WTC11 (cell line): Measurements from ENCODE around the gene ZNRF2. TPM values are rescaled to one million over a fixed set of nuclear protein-coding genes. Genes with fewer than 3 reads are reported as not detected.

Experiments used
- ATAC-seq: fragments of 200-7000 bp; cut with Tn5 transposase; 2 replicates; pipeline ENCODE4 v1.10.0; 2021; ENCODE audit warnings: mild to moderate bottlenecking, moderate library complexity
- CTCF ChIA-PET: fragments of 300-600 bp; sonication (Branson Sonifier 250); formaldehyde crosslinking; loops from one replicate; lab custom pipeline; 2021; ENCODE audit warnings: antibody characterized with exemption; lab: Charles Lee
- POLR2A ChIA-PET: fragments of 350-600 bp; sonication (Branson Sonifier 250); formaldehyde crosslinking; loops from one replicate; lab custom pipeline; 2021; ENCODE audit warnings: antibody characterized with exemption; lab: Charles Lee
- DNase-seq: peaks from one replicate; pipeline ENCODE4 v3.0.0; 2021; ENCODE audit warnings: low spot score
- H3K27ac Mint-ChIP-seq: 2 replicates; pipeline ENCODE4 v1.8.0; 2021; ENCODE audit warnings: mixed read lengths
- H3K27me3 Mint-ChIP-seq: 2 replicates; pipeline ENCODE4 v1.8.0; 2021; ENCODE audit warnings: low read depth, mild to moderate bottlenecking, moderate library complexity, mixed read lengths
- H3K36me3 Mint-ChIP-seq: 2 replicates; pipeline ENCODE4 v1.8.0; 2021; ENCODE audit warnings: mixed read lengths
- H3K4me1 Mint-ChIP-seq: 2 replicates; pipeline ENCODE4 v1.8.0; 2022; ENCODE audit warnings: mixed read lengths
- H3K4me3 Mint-ChIP-seq: 2 replicates; pipeline ENCODE4 v1.8.0; 2021; ENCODE audit warnings: mild to moderate bottlenecking, moderate library complexity, mixed read lengths
- H3K9me3 Mint-ChIP-seq: 2 replicates; pipeline ENCODE4 v1.8.0; 2021; ENCODE audit warnings: mixed read lengths
- ATF1 ChIP-seq: sonication (generic); formaldehyde crosslinking; IDR thresholded peaks from 2 replicates; pipeline ENCODE4 v1.8.1; 2023; ENCODE audit warnings: mild to moderate bottlenecking, moderate library complexity, missing genetic modification reagents
- ETV6 ChIP-seq: sonication (generic); formaldehyde crosslinking; IDR thresholded peaks from 2 replicates; pipeline ENCODE4 v1.8.1; 2022; ENCODE audit warnings: mild to moderate bottlenecking, missing genetic modification reagents
- GABPB1 ChIP-seq: sonication (generic); formaldehyde crosslinking; IDR thresholded peaks from 2 replicates; pipeline ENCODE4 v1.8.1; 2023; ENCODE audit warnings: mild to moderate bottlenecking, missing genetic modification reagents
- GTF2I ChIP-seq: fragments of 250-450 bp; sonication (Bioruptor Pico); conservative IDR thresholded peaks from 2 replicates; pipeline ENCODE4 v1.4.0; 2021; ENCODE audit warnings: mild to moderate bottlenecking
- IRF2 ChIP-seq: sonication (generic); formaldehyde crosslinking; IDR thresholded peaks from 2 replicates; pipeline ENCODE4 v1.8.0; 2022; ENCODE audit warnings: low read depth, missing genetic modification reagents, borderline replicate concordance
- KAT7 ChIP-seq: sonication (generic); formaldehyde crosslinking; IDR thresholded peaks from 2 replicates; pipeline ENCODE4 v1.8.1; 2023; ENCODE audit warnings: missing genetic modification reagents, mild to moderate bottlenecking, borderline replicate concordance
- MYBL2 ChIP-seq: sonication (generic); formaldehyde crosslinking; IDR thresholded peaks from 2 replicates; pipeline ENCODE4 v1.8.1; 2023; ENCODE audit warnings: mild to moderate bottlenecking, moderate library complexity, missing genetic modification reagents
- NFATC4 ChIP-seq: fragments of 250-450 bp; sonication (Bioruptor Pico); IDR thresholded peaks from 2 replicates; pipeline ENCODE4 v1.9.0; 2021; ENCODE audit warnings: mild to moderate bottlenecking
- NFYB ChIP-seq: sonication (generic); formaldehyde crosslinking; conservative IDR thresholded peaks from 2 replicates; pipeline ENCODE4 v1.8.0; 2022; ENCODE audit warnings: low read depth, missing genetic modification reagents
- PRRX2 ChIP-seq: fragments of 250-450 bp; sonication (Bioruptor Pico); IDR thresholded peaks from 2 replicates; pipeline ENCODE4 v1.8.0; 2021; ENCODE audit warnings: mild to moderate bottlenecking
- RORB ChIP-seq: fragments of 250-450 bp; sonication (Bioruptor Pico); IDR thresholded peaks from 2 replicates; pipeline ENCODE4 v1.9.0; 2021; ENCODE audit warnings: mild to moderate bottlenecking
- SP1 ChIP-seq: sonication (generic); formaldehyde crosslinking; conservative IDR thresholded peaks from 2 replicates; pipeline ENCODE4 v1.8.1; 2022; ENCODE audit warnings: missing genetic modification reagents
- TEAD1 ChIP-seq: sonication (generic); formaldehyde crosslinking; IDR thresholded peaks from 2 replicates; pipeline ENCODE4 v1.8.0; 2022; ENCODE audit warnings: mild to moderate bottlenecking, missing genetic modification reagents
- ZNF317 ChIP-seq: sonication (generic); formaldehyde crosslinking; IDR thresholded peaks from 2 replicates; pipeline ENCODE4 v1.8.1; 2023; ENCODE audit warnings: low read depth, mild to moderate bottlenecking, moderate library complexity, missing genetic modification reagents, borderline replicate concordance
- ZNF423 ChIP-seq: fragments of 250-450 bp; sonication (Bioruptor Pico); IDR thresholded peaks from 2 replicates; pipeline ENCODE4 v2.1.2; 2022; ENCODE audit warnings: mild to moderate bottlenecking, moderate library complexity
- total RNA-seq: library from RNA; stranded (reverse); gene quantifications from 3 replicates; pipeline ENCODE4 v1.2.3, GENCODE V29; 2021
- TF ChIP-seq, protein P1 (sequence below): sonication (generic); formaldehyde crosslinking; conservative IDR thresholded peaks from 2 replicates; pipeline ENCODE4 v1.8.1; 2022; ENCODE audit warnings: mild to moderate bottlenecking, missing genetic modification reagents
- TF ChIP-seq, protein P2 (sequence below): fragments of 250-450 bp; sonication (Bioruptor Pico); IDR thresholded peaks from 2 replicates; pipeline ENCODE4 v1.9.0; 2021; ENCODE audit warnings: mild to moderate bottlenecking
- TF ChIP-seq, protein P3 (sequence below): sonication (generic); formaldehyde crosslinking; IDR thresholded peaks from 2 replicates; pipeline ENCODE4 v1.8.0; 2022; ENCODE audit warnings: mild to moderate bottlenecking, missing genetic modification reagents
- TF ChIP-seq, protein P4 (sequence below): sonication (generic); formaldehyde crosslinking; IDR thresholded peaks from 2 replicates; pipeline ENCODE4 v1.8.0; 2023; ENCODE audit warnings: missing genetic modification reagents
- TF ChIP-seq, protein P5 (sequence below): sonication (generic); formaldehyde crosslinking; IDR thresholded peaks from 2 replicates; pipeline ENCODE4 v1.8.1; 2023; ENCODE audit warnings: mild to moderate bottlenecking, moderate library complexity, missing genetic modification reagents
- TF ChIP-seq, protein P6 (sequence below): sonication (generic); formaldehyde crosslinking; IDR thresholded peaks from 2 replicates; pipeline ENCODE4 v1.8.1; 2023; ENCODE audit warnings: mild to moderate bottlenecking, missing genetic modification reagents
- TF ChIP-seq, protein P7 (sequence below): sonication (generic); formaldehyde crosslinking; IDR thresholded peaks from 2 replicates; pipeline ENCODE4 v1.8.0; 2022; ENCODE audit warnings: missing genetic modification reagents

Gene ZNRF2
- total RNA-seq, 1 experiment from 2014 or later: 18.2 TPM

DNA sequence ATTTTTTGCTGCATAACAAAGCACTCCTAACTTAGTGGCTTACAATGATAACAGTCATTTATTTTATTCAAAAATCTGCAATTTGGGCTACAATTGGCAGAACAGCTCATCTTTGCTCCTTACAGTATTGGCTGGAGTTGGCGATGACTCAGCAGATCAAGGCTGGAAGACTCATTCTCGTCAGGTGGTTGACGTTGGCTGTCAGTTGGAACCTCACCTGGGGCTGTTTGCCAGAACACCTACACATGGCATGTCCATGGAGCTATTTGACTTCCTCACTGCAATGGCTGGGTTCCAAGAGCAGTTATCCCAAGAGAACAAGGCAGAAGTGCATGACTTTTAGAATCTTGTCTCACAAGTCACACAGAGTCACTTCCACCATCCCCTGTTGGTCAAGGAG, 119.1 kb downstream of the ZNRF2 start (continued):
- TF ChIP-seq, protein P1, sequence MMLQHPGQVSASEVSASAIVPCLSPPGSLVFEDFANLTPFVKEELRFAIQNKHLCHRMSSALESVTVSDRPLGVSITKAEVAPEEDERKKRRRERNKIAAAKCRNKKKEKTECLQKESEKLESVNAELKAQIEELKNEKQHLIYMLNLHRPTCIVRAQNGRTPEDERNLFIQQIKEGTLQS: no peak
- no peak for TF ChIP-seq ZNF423 (CRISPR knock-in tag)
- TF ChIP-seq ATF1: no peak
- no peak for TF ChIP-seq GABPB1
- TF ChIP-seq, protein P2, sequence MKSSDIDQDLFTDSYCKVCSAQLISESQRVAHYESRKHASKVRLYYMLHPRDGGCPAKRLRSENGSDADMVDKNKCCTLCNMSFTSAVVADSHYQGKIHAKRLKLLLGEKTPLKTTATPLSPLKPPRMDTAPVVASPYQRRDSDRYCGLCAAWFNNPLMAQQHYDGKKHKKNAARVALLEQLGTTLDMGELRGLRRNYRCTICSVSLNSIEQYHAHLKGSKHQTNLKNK (CRISPR knock-in tag): no peak

DNA sequence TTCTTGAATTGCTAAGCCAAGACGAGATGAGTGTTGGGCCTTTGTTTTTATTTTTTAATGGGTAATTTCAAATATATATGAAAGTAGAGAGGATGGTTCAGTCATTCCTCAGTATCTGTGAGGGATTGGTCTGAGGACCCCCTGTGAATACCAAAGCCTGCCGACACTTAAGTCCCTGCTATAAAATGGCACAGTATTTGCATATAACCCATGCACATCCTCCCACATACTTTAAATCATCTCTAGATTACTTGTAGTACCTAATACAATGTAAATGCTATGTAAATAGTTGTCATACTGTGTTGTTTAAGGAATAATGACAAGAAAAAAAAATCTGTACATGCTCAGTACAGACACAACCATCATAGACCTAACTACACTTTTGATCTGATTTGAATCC, 120.8 kb downstream of the ZNRF2 start:
- H3K4me1 Mint-ChIP-seq: no peaks in the 10 kb centered on the region
- ChIA-PET CTCF (no interaction called here), POLR2A (no interaction called here)

More for the DNA sequence above, 120.8 kb downstream of the ZNRF2 start:
- no peak overlapping the region for H3K4me3 Mint-ChIP-seq
- TF ChIP-seq ZNF317 (CRISPR knock-in tag) (no peak), SP1 (CRISPR knock-in tag) (no peak), NFATC4 (CRISPR knock-in tag) (no peak), IRF2 (CRISPR knock-in tag) (no peak), GABPB1 (no peak), TEAD1 (CRISPR knock-in tag) (no peak), ETV6 (no peak), PRRX2 (CRISPR knock-in tag) (no peak), MYBL2 (CRISPR knock-in tag) (no peak), GTF2I (CRISPR knock-in tag) (no peak), RORB (no peak), KAT7 (CRISPR knock-in tag) (no peak), NFYB (no peak)
- TF ChIP-seq, protein P3, sequence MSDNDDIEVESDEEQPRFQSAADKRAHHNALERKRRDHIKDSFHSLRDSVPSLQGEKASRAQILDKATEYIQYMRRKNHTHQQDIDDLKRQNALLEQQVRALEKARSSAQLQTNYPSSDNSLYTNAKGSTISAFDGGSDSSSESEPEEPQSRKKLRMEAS: no peak
- TF ChIP-seq, protein P4, sequence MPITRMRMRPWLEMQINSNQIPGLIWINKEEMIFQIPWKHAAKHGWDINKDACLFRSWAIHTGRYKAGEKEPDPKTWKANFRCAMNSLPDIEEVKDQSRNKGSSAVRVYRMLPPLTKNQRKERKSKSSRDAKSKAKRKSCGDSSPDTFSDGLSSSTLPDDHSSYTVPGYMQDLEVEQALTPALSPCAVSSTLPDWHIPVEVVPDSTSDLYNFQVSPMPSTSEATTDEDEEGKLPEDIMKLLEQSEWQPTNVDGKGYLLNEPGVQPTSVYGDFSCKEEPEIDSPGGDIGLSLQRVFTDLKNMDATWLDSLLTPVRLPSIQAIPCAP (CRISPR knock-in tag): no peak
- TF ChIP-seq, protein P5, sequence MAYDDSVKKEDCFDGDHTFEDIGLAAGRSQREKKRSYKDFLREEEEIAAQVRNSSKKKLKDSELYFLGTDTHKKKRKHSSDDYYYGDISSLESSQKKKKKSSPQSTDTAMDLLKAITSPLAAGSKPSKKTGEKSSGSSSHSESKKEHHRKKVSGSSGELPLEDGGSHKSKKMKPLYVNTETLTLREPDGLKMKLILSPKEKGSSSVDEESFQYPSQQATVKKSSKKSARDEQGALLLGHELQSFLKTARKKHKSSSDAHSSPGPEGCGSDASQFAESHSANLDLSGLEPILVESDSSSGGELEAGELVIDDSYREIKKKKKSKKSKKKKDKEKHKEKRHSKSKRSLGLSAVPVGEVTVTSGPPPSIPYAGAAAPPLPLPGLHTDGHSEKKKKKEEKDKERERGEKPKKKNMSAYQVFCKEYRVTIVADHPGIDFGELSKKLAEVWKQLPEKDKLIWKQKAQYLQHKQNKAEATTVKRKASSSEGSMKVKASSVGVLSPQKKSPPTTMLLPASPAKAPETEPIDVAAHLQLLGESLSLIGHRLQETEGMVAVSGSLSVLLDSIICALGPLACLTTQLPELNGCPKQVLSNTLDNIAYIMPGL (CRISPR knock-in tag): no peak
- TF ChIP-seq, protein P6, sequence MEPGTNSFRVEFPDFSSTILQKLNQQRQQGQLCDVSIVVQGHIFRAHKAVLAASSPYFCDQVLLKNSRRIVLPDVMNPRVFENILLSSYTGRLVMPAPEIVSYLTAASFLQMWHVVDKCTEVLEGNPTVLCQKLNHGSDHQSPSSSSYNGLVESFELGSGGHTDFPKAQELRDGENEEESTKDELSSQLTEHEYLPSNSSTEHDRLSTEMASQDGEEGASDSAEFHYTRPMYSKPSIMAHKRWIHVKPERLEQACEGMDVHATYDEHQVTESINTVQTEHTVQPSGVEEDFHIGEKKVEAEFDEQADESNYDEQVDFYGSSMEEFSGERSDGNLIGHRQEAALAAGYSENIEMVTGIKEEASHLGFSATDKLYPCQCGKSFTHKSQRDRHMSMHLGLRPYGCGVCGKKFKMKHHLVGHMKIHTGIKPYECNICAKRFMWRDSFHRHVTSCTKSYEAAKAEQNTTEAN: no peak
- TF ChIP-seq, protein P1: no peak
- TF ChIP-seq, protein P7, sequence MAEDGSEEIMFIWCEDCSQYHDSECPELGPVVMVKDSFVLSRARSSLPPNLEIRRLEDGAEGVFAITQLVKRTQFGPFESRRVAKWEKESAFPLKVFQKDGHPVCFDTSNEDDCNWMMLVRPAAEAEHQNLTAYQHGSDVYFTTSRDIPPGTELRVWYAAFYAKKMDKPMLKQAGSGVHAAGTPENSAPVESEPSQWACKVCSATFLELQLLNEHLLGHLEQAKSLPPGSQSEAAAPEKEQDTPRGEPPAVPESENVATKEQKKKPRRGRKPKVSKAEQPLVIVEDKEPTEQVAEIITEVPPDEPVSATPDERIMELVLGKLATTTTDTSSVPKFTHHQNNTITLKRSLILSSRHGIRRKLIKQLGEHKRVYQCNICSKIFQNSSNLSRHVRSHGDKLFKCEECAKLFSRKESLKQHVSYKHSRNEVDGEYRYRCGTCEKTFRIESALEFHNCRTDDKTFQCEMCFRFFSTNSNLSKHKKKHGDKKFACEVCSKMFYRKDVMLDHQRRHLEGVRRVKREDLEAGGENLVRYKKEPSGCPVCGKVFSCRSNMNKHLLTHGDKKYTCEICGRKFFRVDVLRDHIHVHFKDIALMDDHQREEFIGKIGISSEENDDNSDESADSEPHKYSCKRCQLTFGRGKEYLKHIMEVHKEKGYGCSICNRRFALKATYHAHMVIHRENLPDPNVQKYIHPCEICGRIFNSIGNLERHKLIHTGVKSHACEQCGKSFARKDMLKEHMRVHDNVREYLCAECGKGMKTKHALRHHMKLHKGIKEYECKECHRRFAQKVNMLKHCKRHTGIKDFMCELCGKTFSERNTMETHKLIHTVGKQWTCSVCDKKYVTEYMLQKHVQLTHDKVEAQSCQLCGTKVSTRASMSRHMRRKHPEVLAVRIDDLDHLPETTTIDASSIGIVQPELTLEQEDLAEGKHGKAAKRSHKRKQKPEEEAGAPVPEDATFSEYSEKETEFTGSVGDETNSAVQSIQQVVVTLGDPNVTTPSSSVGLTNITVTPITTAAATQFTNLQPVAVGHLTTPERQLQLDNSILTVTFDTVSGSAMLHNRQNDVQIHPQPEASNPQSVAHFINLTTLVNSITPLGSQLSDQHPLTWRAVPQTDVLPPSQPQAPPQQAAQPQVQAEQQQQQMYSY (CRISPR knock-in tag): no peak
- no peaks in the 10 kb centered on the region for H3K36me3 Mint-ChIP-seq
- no peak overlapping the region for H3K27ac Mint-ChIP-seq
- H3K27me3 Mint-ChIP-seq: no peaks in the 10 kb centered on the region
- DNase-seq (no peak), ATAC-seq (no peak)
- H3K9me3 Mint-ChIP-seq: 0 out of 2 replicates have a peak, but pooled peaks cover 3% of the 10 kb centered on the region
